CD4-positive, alpha-beta T cell treated with Interleukin-4 for 1 hour (primary cell): ENCODE measurements around the gene ACSL5.
"Not testable (repeated sequence)": the region's sequence is repeated elsewhere in the genome, so short reads cannot be mapped to it uniquely, and the experiment has no call there.

ENCODE experiments used
- DNase-seq, 2 donors: peaks; one replicate each; pipeline ENCODE4 v3.0.0-alpha.2; 2020 to 2022

ACSL5 gene

DNA sequence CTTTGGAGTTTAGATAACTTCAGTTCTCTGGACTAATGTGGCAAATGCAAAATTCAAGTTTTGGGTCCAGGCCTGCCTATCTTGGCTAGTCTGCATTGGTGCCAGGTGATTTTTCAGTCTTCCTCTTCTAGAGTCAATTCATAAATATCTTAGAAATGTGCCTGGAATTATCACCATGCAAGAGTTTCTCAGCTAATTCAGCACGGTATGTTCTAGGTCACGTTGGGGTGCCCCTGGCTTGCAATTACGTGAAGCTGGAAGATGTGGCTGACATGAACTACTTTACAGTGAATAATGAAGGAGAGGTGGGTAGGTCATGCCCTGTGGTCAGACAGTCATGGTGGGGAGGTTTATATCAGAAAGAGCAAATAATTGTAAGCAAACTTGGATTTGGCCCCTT is 47.8 kb downstream of the ACSL5 start:
- DNase-seq = no peak

DNA sequence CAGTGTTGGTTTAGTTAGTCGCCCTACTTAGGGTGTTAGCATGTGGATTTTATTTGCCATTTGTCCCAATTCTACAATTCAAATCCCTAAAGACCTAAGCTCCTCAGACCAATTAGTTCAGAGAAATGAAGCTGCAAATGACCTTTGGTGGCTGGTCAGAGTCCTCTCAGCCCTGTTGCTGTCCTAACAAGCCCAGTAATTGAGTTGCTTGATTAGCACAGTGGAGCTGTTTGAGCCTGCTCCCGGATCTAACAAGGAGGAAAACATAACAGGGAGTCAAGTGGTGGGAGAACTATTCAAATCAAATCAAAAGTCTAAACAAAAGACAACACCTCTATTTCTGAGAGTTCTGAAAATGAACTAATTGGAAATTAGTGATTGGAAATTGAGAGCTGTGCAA is 50.7 kb downstream of the ACSL5 start:
- no peak for DNase-seq

DNA sequence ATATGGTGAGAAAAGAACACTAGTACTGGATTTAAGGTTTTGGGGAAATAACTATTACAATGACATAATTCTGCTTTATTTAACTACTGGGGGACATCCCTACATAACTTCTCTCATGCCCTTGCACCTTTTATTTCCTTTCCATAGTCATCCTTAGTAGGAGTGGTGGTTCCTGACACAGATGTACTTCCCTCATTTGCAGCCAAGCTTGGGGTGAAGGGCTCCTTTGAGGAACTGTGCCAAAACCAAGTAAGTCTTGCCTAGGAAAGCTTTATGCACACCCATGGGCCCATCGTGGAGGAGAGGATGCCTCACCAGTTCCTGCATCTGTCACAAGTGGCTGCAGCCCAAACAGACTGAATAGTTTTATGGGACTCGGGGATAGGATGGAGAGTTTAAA is 52.2 kb downstream of the ACSL5 start:
- no peak for DNase-seq

- no peak for DNase-seq
These were observed 55.2 kb downstream of the ACSL5 start for GRCh38 chr10:112429147-112429546.

DNA sequence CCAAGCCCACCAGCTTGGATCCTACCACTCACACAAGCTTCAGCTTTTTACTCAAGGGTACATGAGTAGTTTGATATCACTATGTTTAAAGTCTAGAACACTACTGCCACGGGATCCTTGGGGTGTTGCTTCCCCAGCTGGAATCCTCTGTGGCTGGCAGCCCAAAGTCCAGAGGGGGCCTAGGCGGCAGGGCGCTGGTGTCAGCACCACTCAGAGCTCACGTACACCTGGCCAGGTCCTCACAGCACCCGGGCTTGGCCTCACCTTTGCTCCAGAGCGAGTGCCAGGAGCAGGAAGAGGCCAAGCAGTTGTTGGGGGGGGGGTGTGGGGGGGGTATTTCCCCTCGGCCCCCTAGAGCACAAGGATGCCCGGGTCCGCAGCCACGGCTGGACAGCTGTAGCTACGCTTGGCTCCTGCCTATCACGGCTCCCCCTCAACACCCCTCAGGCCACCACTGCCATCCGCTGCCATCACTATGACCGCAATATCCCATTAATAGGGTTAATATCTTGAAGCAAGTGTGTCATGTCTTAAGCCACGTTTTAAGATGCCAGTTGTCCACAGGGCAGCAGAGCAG is 55.8 kb downstream of the ACSL5 start:
- DNase-seq = no peak

- DNase-seq = no peak
These were observed 59.2 kb downstream of the ACSL5 start for GRCh38 chr10:112433136-112433535.

DNA sequence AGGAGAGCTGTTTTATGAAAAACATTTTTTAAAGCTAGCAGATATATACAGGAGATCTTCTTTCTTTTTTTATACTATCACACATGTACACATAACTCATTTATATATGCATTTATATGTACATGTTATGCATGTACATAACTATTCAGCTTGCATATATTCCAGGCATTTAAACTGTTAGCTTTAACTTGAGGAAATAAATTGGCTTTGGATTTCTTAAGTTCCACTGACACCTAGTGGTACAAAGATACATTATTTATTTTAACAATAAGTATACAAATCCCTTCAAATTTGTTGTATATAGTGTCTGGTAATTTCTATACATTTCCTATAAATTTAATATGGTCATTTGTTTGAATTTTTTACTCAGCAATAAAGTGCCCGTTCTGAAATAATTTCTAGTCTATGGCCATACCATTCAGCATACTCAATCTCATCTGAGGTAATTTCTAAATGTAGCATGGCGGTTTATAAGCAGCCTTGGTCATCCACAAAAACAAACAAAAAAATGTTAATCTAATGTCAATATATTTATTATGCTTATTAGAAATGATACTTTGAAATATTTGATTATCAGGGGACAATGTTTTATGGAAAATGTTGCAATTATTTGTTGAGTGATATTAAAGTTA is 61.2 kb downstream of the ACSL5 start:
- peak in 1 of 2 donors; percentile 54 for DNase-seq

DNA sequence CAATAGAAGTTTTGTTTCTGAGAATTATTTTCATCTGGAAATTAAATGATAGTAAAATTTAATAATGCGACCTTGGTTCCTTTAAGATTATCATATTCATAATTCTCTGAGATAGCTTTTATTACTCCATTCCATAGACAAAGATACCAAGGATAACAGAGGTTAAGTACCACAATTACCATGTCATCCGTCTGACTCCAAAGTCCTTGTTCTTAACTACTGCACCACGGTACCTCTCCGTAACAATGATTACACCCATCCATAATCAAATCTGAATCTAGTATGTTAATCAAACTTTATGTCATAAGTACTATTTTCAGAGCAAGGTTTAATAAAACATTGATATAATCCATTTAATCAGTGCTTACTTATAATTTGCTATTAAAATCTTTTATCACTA is 64.4 kb downstream of the ACSL5 start:
- no peak for DNase-seq

DNA sequence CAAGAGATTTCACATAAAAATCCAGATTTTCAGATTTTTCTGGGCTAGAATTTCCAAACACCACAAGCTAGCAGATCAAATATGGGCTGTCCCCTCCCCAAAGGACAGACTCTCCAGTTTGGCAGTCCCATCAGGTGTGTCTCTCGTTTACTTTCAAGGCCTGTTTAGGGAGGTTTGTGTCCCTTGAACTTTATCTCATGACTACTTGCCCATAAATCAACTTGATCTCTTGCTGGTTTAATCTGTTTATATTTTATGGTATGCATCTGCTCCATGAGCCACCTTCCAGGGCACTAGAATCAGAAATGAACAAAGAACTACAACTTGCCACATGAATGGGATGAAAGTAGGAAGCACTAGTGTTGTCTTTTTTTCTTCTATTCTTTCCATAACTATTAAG is 67.6 kb downstream of the ACSL5 start:
- no peak for DNase-seq

GRCh38 chr10:112442063-112442462 is 68.1 kb downstream of the ACSL5 start:
- no peak for DNase-seq

DNA sequence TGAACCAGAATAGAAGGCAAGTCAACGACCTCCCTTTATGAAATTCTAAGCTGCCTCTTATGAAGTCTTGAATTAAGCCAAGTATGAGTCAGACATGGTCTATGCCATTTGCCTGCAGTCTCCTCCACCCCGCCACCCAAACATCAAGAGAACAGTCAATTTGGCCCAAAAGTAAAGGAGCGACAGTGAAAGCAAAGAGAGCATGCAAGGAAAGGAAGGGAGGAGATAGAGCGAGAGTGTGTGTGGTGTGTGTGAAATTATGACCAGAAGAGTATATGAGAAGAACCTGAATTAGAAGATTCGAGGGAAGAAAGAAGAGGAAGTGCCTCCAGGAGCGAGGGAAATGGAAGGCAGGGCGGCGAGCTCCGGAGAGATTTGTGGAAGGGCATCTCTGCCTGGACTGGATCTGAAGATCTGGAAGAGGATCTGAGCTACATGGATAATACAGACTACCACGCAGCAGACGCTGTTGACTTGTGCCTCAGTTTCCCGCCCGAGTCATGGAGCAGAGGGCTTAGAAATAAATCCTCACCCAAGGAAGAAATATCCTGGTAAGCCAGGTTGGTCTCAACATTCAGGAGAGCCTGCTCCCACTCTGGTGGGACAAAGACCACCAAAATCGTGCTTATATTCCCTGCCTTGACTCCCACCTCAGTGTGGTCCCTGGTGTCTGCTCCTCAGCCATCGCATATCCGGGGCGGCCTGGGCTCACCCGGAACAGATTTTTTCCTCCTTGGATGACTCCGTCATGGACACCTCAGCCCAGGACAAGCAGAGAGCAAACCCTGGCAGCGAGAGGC is 72.3 kb downstream of the ACSL5 start:
- peak in 1 of 2 donors; percentile 14 for DNase-seq

DNA sequence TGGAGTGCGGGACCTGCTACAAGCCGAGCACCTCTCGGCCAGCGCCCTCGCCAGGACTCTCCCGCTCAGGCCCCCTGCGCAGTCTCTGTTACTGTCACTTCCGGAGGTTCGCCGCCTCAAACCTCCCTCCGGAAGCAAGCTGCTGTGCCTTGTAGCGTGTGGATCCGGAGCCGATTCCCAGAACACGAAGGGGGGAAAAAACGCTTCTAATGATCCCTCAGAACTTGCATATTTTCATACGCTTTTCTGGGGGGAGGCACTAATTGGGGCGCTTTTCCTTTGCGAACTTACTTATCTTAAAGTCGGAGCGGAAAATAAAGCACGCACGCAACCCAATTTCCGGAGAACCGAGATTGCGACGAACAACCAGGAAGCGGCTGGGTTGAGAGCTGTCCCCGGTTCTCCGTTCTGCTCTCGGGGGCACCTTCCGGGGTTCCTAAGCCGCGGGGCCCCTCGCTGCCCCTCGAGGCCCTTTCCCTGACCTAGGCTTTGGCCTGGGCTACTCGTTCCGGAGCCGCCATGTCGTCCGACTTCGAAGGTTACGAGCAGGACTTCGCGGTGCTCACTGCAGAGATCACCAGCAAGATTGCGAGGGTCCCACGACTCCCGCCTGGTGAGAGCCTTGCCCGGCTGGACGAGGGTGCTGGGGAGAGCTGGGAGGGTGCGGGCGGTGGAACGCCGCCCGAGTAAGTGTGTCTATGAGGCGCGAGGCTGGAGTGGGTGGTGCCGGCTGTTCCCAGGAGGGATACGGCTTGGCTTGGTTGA is 73.1 kb downstream of the ACSL5 start, which contains the start of the genes VTI1A and ZDHHC6:
TSS of gene VTI1A (plus strand) at position 361 of the 765 bp plus-strand sequence. CDS start at position 520, 159 bp downstream.
TSS of gene ZDHHC6 (minus strand) at position 60 of the 765 bp plus-strand sequence. CDS start 1,478 bp downstream, outside the sequence.
- peak; percentile 83 to 87 for DNase-seq

GRCh38 chr10:112447620-112447928 is 73.7 kb downstream of the ACSL5 start:
- DNase-seq = no peak

DNA sequence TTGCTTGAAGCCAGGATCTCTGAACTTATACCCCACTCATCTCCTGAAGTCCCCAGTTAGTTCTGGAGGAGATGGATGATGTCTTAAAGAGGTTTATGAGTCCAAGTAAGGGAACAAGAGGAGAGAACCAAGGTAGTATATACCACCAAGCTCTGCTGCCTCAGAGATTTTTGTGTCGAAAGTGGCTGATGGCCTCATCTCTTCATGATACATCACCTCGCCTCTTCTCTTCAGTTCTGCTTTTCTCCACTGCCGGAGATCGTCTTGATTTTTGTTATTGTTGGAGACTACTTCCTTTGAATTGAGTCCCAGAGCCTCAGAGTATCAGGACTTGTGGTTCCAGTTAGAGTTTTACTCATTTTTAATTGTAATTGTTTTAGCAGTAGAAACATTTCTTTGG is 75.0 kb downstream of the ACSL5 start:
- no peak for DNase-seq

GRCh38 chr10:112454910-112455779 is 81.2 kb downstream of the ACSL5 start:
- no peak for DNase-seq

DNA sequence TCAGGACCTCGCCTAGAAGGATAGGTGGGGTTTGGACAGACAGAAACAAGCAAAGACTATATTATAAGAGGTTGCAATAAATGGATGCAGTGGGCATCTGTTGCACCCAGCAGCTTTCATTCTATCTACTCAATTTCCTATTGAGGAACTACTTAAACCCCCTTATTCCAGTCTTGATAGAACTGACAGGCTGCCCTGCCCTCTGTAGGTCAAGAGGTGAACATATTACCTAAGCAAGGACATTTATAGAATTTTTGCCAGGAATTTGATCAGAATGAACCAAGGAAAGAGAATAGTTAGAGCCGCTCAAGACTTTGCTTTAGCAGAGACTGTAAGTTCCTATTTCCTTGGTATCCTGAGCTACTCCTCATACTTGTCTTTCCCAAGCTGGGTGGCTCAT is 82.6 kb downstream of the ACSL5 start:
- DNase-seq = no peak

GRCh38 chr10:112460366-112460765 is 86.5 kb downstream of the ACSL5 start:
- DNase-seq = no peak

GRCh38 chr10:112461029-112461887 is 87.3 kb downstream of the ACSL5 start:
- DNase-seq = no peak

- not testable (repeated sequence) for DNase-seq
These were observed 90.2 kb downstream of the ACSL5 start for GRCh38 chr10:112464074-112464473.

- no peak for DNase-seq
These were observed 91.5 kb downstream of the ACSL5 start for GRCh38 chr10:112465299-112465883.

- no peak for DNase-seq
These were observed 92.9 kb downstream of the ACSL5 start for GRCh38 chr10:112466802-112467201.
